GM18861 (cell line): ENCODE results near the gene ADM2.
"Not testable (repeated sequence)": the region's sequence is repeated elsewhere in the genome, so short reads cannot be mapped to it uniquely, and the experiment has no call there.

Experiments used
- ATAC-seq: cut with Tn5 transposase; IDR thresholded peaks from one replicate; pipeline ENCODE4 v1.9.1; 2021; ENCODE audit not compliant: unreplicated experiment

The ADM2 gene, protein sequence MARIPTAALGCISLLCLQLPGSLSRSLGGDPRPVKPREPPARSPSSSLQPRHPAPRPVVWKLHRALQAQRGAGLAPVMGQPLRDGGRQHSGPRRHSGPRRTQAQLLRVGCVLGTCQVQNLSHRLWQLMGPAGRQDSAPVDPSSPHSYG

DNA sequence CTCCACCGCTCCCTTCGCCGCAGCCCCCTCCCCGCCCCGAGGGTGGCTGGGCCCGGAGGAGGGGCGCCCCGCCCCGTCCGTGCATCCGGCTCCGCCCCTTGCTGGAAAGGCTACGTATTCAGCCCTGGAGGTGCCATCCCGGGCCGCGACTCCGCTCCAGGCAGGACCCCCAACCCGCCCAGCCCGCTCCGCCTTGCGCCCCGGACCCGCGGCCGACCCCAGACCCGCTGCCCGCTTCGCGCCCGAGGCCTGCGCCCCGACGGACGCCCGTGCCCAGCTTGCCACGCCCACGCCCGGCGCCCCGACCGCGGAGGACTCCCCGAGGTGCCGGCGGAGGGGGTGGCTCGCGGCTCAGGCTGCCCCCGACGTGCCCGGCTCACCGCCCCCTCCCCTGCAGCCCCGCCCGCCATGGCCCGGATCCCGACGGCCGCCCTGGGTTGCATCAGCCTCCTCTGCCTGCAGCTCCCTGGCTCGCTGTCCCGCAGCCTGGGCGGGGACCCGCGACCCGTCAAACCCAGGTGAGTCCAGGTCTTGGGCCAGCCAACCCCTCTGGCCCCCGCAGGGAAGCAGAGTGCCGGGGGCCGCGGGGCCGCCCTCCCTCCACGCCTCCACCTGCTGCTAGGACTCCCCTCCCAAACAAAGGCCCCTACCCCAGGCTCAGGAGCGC, at the start of gene ADM2:
Gene ADM2 (plus strand): TSS at position 104 of the 667 bp plus-strand sequence. CDS start 305 bp downstream, at position 409.
- ATAC-seq: no peak

DNA sequence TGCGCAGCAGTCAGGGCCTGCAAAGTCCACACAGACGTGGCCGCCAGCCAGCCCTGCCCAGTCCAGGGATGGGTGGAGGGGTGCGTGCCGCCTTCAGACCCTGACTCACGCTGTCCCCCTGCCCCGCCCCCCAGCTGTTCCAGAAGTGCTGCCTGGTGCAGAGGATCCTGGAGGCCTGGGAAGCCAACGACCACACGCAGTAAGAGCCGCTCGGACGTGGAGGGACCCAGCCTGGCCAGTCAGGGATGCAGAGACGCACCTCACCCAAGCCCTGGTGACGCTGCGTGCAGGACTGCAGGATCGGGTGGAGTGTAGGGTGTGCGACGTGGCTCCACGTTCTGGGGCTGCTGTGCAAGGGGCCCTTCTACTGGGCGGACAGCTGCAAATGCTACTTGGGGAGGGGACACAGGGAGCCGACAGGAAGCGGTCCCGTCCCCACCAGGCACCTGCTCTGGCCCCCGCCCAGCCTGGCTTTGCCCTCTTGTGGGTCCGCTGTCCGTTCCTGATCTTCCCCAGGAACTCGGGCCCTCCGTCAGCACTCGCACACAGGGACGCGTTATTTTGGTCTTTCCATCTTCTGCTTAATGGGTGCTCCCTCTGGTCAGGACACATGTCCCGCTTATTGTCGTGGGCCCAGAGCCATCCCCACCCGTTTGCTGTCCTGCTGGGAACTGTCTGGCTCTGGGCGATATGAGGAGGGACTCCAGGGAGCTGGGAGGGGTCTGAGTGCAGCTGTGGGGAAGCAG, 49.0 kb upstream of the ADM2 start:
- no peak for ATAC-seq

DNA sequence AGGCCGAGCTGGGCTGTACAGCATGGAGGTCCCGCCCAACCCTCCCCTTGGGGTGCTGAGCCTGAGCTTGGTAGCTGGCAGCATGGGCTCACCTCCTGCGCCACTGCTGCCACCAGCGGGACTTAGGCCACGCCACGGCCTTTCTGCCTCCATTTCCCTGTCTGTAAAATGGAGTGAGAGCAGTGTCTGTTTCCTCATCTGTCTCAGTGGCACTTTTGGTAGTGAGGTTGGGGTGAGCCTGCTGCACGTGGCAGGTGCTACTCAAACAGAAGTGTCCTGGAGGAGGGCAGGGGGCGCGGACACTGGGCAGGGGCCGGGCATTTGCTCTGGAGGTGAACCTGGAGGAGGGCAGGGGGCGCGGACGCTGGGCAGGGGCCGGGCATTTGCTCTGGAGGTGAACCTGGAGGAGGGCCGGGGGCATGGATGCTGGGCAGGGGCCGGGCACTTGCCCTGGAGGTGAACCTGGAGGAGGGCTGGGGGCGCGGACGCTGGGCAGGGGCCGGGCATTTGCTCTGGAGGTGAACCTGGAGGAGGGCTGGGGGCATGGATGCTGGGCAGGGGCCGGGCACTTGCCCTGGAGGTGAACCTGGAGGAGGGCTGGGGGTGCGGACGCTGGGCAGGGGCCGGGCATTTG, 48.3 kb upstream of the ADM2 start:
- not testable (repeated sequence) for ATAC-seq

DNA sequence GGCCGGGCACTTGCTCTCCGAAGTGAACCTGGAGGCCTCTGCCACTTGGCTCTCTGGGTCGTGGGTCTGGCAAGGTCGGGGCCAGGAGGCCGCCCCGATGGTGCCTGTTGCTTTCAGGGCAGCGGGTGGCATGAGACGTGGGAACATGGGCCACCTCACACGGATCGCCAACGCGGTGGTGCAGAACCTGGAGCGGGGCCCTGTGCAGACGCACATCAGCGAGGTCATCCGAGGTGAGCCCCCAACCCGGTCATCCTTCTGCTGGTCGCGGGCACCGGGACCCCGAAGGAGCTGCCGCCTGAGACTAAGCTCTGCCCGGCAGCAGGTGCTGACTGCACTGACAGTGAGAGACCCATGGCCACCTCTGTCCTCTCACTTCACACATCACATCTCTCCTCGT, 46.5 kb upstream of the ADM2 start:
- no peak for ATAC-seq

DNA sequence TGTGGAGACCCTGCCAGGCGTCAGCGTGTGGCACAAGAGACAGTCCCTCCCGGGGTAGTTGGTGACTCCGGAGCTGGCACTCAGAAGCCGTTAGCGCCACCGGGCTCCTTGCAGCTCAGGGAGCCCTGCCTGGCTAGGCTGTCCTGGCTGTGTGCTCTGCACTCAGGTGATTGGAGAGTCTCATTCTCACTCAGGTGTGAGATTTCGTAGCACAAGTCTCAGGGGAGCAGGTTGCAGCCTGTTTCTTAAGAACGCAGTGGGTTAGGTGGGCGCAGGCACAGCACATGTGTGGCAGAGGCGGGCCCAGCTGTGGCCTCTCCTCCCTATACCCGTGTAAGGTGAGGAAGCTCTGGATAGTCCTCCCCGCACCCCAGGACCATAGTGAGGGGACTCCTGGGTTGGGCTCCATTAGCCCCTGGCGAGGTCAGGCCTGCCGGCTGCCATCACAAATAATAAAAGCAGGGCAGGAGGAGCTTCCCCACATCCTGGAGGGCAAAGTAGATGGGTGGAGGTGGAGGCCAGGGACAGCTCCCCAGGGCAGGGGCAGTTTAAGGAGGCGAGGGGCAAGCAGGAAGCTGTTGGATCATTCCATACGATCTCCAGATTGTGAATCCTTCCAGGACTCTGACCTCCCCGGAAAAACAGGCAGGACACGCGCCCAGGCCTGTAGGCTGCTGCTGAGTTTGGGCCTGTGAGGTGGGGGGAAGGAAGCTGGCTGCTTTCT, 45.9 kb upstream of the ADM2 start:
- no peak for ATAC-seq

DNA sequence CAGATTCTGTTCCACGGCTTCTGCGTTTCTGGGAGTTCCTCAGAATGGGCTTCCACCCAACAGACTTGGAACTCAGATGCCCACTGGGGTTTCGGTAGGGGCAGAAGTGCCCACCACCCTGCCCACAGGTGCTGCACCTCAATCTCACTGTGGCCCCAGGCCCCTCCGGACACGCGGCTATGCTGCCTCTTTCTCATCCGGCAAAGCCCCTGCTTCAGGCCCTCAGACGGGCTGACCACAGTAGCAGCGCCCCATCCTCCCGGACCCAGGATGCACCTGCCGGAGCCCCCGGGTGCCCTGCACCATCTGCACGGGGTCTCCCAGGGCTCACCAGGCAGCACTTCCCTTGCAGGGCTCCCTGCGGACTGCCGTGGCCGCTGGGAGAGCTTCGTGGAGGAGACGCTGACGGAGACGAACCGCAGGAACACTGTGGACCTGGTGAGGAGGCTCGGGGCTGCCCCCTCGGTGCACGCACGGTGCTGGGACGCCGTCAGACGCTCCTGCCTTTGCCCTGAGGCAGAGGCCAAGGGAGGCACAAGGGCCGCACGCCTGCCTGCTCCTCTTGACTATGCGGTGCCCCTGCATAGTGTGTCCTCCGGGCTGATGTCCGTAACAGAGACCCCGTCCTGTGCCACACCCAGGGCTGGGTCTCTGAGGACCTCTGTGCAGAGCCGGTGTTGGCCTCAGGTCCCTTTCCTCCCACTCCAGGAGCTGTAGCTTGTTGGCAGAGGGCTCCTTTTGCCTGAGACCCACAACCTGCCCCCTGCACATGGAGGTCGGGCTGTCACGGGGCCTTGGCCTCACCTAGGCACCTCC, 45.1 kb upstream of the ADM2 start:
- no peak for ATAC-seq

DNA sequence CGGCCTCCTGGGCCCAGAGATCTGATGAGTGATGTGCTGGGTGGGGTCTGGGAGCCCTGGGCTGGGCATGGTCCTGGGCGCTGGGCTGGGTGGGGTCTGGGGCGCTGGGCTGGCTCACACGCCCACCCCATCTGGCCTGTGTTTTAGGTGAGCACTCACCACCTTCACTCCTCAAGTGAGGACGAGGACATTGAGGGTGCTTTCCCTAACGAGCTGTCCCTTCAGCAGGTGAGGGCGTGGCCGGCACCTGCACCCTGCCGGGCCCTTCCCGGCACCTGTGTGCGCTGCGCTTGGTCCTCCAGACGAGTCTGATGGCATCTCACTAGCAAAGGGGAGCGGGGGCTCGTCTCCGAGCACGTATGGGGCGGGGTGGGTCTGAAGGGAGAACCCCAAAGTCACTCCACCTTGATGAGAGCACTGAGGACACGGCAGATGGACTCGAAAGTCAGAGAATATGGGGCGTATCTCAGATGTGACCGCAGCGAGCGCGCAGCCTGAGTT, 44.5 kb upstream of the ADM2 start:
- no peak for ATAC-seq

DNA sequence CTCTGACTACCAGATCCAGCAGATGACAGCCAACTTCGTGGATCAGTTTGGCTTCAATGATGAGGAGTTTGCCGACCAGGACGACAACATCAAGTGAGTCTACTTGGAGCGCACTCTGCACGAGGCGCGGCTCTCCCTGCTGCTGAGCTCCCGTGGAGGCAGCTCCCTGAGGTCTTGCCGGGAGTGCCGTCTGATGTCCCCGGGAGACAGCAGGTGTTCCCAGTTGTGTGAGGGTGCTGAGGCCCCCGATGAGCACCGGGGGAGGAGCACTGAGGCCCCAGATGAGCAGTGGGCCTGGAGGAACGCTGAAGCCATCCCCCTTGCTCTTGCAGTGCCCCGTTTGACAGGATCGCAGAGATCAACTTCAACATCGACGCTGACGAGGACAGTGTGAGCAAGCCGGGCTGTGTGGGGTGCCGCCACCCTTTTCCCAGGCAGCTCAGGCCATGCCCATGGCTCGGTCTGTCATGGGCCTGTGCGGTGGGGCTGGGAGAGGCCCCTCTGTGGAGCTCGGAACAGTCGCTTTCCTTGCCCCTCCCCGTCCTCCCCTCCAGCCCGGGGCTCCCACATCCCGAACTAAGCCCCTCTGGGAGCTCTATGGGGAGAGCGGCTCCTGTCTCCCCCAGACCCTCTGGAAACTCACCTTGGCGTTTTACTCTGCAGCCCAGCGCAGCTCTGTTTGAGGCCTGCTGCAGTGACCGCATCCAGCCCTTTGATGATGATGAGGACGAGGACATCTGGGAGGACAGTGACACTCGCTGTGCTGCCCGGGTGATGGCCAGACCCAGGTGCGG, 43.6 kb upstream of the ADM2 start:
- ATAC-seq: no peak

DNA sequence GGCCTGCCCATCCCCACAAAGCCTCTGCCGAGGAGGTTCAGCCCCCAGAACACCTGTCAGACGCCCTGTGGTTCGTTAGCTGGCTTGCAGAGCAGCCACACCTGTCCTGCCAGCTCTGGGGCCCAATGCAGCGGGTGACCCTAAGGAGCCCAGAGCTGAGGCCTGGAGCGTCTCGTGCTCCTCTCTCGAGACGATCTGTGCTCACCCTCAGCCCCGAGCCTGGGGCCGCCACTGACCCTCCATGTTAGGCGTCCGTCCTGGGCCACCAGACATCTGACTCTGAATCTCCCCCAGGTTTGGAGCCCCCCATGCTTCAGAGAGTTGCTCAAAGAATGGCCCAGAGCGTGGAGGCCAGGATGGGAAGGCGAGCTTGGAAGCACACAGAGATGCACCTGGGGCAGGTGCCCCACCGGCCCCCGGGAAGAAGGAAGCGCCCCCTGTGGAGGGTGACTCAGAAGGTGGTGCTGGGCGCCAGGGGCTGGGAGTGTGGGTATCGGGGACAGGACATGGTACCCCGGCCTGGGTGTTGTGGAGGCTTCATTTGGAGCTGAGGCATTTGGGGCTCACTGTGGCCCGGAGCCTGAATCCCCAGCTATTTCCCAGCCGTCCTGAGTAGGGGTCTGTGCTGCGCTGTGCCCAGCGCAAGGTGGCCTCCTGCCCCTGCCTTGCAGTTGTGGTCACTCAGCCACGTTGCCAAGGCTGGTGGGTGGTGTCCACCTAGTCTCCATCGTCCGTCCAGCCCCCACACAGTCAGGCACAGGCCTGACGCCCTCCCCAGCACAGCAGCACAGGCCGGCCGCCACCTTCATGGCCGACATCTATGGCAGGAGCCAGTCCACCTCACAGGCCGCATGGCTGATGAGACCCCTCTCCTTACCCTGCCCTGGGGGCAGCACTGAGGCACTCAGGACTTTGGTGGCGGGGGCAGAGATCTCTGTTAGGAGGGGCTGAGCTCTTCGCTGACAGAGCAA, 42.8 kb upstream of the ADM2 start:
- ATAC-seq: no peak

DNA sequence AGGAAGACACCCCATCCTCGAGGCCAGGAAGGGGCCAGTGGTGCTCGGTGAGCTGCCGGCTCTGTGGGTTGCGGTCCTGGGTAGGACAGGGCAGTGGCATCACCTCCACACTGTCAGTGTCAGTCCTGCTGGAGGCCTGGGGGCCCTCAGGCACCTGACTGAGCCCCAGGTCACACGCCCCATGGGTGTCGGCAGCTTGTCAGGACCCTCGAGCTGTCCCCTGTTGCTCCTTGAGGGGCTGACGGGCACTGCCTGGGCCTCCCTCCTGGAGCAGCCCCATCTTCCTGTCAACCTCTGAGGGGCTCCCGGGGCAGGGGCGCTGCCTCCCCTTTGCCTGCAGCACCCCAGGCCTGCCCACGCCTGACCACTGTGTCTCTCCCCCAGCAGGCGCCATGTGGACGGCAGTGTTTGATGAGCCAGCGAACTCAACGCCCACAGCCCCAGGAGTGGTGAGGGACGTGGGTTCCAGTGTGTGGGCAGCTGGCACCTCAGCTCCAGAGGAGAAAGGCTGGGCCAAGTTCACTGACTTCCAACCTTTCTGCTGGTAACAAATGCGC, 42.0 kb upstream of the ADM2 start:
- ATAC-seq: no peak

DNA sequence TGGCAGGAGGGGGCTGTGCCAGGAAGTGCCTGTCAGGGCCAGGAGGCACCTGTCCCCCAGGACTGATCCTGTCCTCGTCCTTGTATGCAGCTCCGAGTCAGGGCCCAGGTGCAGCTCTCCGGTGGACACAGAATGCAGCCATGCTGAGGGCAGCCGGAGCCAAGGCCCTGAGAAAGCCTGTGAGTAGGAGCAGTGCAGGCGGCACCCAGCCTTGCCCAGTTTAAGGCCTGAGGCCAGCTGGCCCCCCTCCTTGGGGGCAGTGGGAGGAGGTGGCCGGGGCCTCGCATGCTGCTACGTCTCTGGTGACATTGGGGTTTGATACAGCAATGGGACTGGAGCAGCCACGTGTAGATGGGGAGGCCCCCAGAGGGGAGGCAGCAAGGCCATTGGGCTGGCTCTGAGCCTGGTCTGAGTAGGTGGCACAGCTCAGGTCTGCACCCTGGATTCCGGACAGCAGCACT, 41.4 kb upstream of the ADM2 start:
- ATAC-seq: no peak

DNA sequence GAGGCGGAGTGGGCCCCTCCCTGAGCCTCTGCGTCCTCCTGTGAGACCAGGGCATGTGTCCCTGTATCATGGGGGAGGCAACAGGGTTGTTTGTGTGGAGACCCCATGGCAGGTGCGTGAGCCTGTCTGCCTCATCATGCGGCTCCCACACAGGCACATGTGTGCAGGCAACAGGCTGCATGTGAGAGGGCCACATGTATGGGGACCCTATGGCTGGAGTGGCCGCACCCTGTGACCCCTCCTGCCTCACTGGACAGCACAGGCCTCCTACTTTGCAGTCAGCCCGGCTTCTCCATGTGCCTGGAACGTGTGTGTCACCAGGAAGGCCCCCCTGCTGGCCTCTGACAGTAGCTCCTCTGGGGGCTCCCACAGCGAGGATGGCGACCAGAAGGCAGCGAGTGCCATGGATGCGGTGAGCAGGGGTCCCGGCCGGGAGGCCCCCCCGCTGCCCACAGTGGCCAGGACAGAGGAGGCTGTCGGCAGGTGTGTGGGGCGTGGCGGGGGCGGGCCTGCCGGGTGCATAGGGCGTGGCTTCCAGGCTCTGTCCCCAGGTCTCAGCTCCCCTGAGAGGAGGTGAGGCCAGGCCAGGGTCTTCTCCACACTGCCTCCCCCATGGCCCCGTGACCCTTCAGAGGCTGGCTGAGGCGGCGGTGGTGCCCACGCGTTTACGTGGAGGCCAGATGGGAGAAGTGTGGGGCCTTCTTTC, 40.6 kb upstream of the ADM2 start:
- no peak for ATAC-seq

DNA sequence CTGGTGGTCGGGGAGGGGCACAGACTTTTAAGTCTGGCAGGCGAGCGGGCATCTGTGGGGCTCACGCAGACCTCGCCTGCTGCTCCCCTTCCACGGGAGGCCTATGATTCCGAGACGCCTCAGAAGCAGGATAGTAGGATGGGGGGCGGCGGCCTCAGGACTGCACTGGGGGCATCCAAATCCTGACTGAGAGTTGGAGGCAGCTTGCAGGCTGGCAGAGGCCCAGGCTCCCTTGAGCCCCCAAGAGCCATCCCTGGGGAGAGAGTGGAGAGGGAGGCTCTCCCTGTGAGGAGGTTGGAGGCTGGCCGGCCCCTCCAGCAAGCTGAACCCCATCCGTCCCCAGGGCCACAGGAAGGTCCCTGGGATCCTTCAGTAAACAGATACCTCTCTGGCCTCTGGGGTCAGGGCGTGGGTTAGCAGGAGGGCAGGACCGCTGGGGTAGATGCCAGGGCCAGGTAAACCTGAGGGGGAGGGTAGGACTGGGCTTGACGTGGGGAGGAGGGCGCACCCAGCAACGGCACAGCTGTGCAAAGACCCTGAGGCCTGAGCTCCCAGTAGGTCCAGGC, 39.8 kb upstream of the ADM2 start:
- no peak for ATAC-seq

DNA sequence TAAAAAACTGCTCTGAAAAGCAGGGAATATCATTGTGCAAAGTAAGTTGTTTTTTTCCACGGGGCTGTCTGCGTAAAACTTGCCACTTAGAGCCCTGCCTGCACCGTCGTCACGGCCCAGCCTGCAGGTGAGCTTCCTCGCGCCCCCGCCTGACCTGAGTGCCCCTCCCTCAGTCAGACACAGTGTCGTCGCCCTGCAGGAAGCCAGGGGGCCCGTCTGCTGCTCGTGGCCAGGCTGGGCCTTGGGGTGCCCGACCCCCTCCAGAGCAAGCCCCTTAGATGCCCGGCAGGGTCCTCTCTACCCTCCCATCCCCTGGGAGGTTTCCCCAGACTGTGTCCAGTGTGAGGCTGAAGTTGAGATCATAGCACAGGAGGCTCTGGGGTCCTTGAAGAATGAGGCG, 38.1 kb upstream of the ADM2 start:
- ATAC-seq: no peak

DNA sequence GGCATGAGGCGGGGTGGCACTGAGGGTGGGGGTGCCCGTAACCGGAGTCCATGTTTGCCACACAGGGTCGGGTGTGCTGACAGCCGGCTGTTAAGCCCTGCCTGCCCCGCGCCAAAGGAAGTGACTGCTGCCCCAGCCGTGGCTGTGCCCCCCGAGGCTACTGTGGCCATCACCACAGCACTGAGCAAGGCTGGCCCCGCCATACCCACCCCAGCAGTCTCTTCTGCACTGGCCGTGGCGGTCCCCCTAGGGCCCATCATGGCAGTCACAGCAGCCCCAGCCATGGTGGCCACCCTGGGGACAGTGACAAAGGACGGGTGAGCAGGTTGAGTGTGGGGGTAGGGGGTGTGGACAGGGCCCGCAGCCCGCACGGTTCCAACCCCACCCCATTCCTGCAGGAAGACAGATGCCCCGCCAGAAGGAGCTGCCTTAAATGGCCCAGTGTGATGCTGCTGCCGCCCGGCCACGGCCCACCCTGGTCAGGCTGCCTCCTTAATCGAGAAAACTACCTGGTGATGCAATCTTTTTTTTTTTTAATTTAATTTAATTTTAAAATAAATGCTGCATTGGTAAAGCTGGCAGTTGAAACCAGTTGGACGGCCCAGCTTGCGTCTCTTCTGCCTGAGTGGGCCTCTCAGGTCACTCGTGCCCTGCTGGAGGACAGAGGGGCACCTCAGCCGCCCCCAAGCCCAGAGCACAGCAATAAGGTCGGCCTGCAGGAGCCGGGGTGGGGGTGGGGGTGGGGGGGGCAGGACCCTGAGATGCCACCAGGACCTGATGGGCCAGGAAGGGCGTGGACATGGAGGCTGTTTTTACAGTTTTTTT, 37.3 kb upstream of the ADM2 start:
- no peak for ATAC-seq

DNA sequence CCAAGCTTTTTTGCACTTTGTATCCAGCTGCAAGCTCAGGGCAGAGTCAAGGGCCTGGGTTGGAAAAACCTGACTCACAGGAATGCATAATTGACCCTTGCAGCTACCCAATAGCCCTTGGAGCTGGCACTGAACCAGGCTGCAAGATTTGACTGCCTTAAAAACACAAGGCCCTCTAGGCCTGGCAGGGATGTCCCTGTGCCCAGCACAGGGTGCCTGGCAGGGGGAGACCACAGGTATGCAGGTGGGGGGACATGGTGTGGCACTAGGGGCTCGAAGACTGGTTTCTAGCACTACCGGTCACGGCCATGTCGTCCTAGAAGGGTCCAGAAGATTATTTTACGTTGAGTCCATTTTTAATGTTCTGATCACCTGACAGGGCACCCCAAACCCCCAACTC, 36.7 kb upstream of the ADM2 start:
- no peak for ATAC-seq
